PC-3 (cell line): ENCODE measurements around the gene SLC25A31. TPM values are rescaled to one million over a fixed set of nuclear protein-coding genes. Genes with fewer than 3 reads are reported as not detected.

Experiments used
- ATAC-seq: fragments of 200-7000 bp; cut with Tn5 transposase; 2 replicates; pipeline ENCODE4 v1.9.1; 2020; ENCODE audit warnings: mild to moderate bottlenecking, moderate library complexity
- BruUV-seq: library from RNA; stranded (reverse); fragments of 400-500 nt; replicated peaks from 2 replicates; lab custom pipeline; 2021; lab: Mats Ljungman, UMichigan
- CTCF ChIA-PET: fragments of 300-600 bp; sonication (Branson Sonifier 250); formaldehyde crosslinking; loops from one replicate; lab custom pipeline; 2022; ENCODE audit warnings: antibody characterized with exemption; lab: Charles Lee
- POLR2A ChIA-PET: fragments of 300-600 bp; sonication (Branson Sonifier 250); formaldehyde crosslinking; loops from one replicate; lab custom pipeline; 2022; ENCODE audit warnings: antibody characterized with exemption; ENCODE audit not compliant: unreplicated experiment; lab: Charles Lee
- DNase-seq: peaks from one replicate; pipeline ENCODE4 v3.0.0-alpha.2; 2015
- H2AFZ ChIP-seq: fragments of 300-600 bp; sonication (generic); 2 replicates; pipeline ENCODE4 v1.6.0; 2016; ENCODE audit warnings: antibody characterized with exemption, low read length
- H3F3A ChIP-seq: fragments of 300-600 bp; sonication (generic); one replicate; pipeline ENCODE4 v1.6.0; 2017; ENCODE audit warnings: antibody characterized with exemption, low read length, control low read depth, mild to moderate bottlenecking; ENCODE audit not compliant: unreplicated experiment
- H3K27ac ChIP-seq: fragments of 300-600 bp; sonication (generic); 2 replicates; pipeline ENCODE4 v1.5.1; 2016; ENCODE audit warnings: mild to moderate bottlenecking, low read length
- H3K27me3 ChIP-seq: fragments of 300-600 bp; sonication (generic); 2 replicates; pipeline ENCODE4 v1.6.1; 2016; ENCODE audit warnings: low read length, mixed read lengths
- H3K36me3 ChIP-seq: fragments of 300-600 bp; sonication (generic); 2 replicates; pipeline ENCODE4 v1.6.1; 2016; ENCODE audit warnings: low read depth, mixed run types, low read length, mixed read lengths
- H3K4me1 ChIP-seq: fragments of 300-600 bp; sonication (generic); 2 replicates; pipeline ENCODE4 v1.5.1; 2016; ENCODE audit warnings: low read length; ENCODE audit not compliant: insufficient read depth
- H3K4me2 ChIP-seq: fragments of 300-600 bp; sonication (generic); 2 replicates; pipeline ENCODE4 v1.6.0; 2016; ENCODE audit warnings: low read length
- H3K4me3 ChIP-seq: fragments of 300-600 bp; sonication (generic); 2 replicates; pipeline ENCODE4 v1.5.1; 2016; ENCODE audit warnings: mild to moderate bottlenecking, low read length, mixed read lengths
- H3K79me2 ChIP-seq: fragments of 300-600 bp; sonication (generic); 2 replicates; pipeline ENCODE4 v1.6.1; 2017; ENCODE audit warnings: low read length, mixed read lengths
- H3K9ac ChIP-seq: fragments of 300-600 bp; sonication (generic); 2 replicates; pipeline ENCODE4 v1.6.0; 2016; ENCODE audit warnings: mild to moderate bottlenecking, low read length
- H3K9me2 ChIP-seq: fragments of 300-600 bp; sonication (generic); replicated peaks from 2 replicates; pipeline ENCODE4 v1.6.1; 2016; ENCODE audit warnings: mixed run types, low read length, mixed read lengths
- H3K9me3 ChIP-seq: fragments of 300-600 bp; sonication (generic); 2 replicates; pipeline ENCODE4 v1.6.1; 2016; ENCODE audit warnings: low read length, mixed read lengths
- H4K20me1 ChIP-seq: fragments of 300-600 bp; sonication (generic); 2 replicates; pipeline ENCODE4 v1.6.1; 2016; ENCODE audit warnings: low read length, mixed read lengths
- EZH2 ChIP-seq: fragments of 300-600 bp; sonication (generic); IDR thresholded peaks from one replicate; pipeline ENCODE4 v1.6.1; 2017; ENCODE audit warnings: antibody characterized with exemption, mild to moderate bottlenecking, low read length; ENCODE audit not compliant: unreplicated experiment
- EZH2phosphoT487 ChIP-seq: fragments of 300-600 bp; sonication (generic); IDR thresholded peaks from 2 replicates; pipeline ENCODE4 v1.6.1; 2018; ENCODE audit warnings: mild to moderate bottlenecking, antibody characterized with exemption, low read length, borderline replicate concordance
- intact Hi-C: fragments of 100-400 bp; cut with micrococcal nuclease; formaldehyde crosslinking; loops from 2 replicates; pipeline ENCODE4 v1.9.0; 2023
- total RNA-seq: library from RNA; depleted of rRNA; stranded (reverse); fragments of >200 nt; gene quantifications from 2 replicates; pipeline ENCODE4 v1.2.3, GENCODE V29; 2014
- TF ChIP-seq, protein P1 (sequence below): fragments of 300-600 bp; sonication (generic); conservative IDR thresholded peaks from 2 replicates; pipeline ENCODE4 v1.5.1; 2017; ENCODE audit warnings: antibody characterized with exemption, low read depth, mild to moderate bottlenecking, low read length

SLC25A31 gene
- total RNA-seq, 1 experiment from 2014 or later: not detected

DNA sequence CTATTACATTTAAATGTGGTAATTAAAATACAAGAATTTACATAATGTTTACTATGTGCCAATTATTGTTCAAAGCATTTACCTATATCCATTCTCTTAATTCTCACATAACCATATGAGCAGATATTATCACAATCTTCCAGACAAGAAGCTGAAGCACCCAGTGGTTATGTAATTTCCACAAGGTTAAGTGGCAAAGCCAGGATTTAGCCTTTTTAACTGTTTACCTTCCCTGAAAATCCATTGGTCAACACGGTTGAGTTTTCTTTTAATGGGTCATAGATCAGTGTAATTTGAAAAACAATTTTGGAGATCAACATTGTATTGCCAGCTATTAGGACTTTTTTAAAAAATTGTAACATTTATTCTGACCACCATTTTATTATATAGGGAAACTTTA is 63.3 kb downstream of the SLC25A31 start:
- intact Hi-C loops: no loop called here
- Histone ChIP-seq H3F3A (no peaks in the 10 kb centered on the region), H3K9me2 (no peaks in the 10 kb centered on the region), H3K79me2 (0 out of 2 replicates have a peak, but pooled peaks cover 6% of the 10 kb centered on the region), H4K20me1 (no peaks in the 10 kb centered on the region), H3K36me3 (no peaks in the 10 kb centered on the region), H2AFZ (no peak overlapping the region), H3K9ac (no peak overlapping the region), H3K4me2 (no peak overlapping the region), H3K4me3 (no peak overlapping the region), H3K27me3 (no peaks in the 10 kb centered on the region), H3K4me1 (no peaks in the 10 kb centered on the region), H3K9me3 (no peaks in the 10 kb centered on the region), H3K27ac (no peak overlapping the region)
- ATAC-seq: no peak
- ChIA-PET CTCF (no interaction called here), POLR2A (no interaction called here)
- TF ChIP-seq, protein P1, sequence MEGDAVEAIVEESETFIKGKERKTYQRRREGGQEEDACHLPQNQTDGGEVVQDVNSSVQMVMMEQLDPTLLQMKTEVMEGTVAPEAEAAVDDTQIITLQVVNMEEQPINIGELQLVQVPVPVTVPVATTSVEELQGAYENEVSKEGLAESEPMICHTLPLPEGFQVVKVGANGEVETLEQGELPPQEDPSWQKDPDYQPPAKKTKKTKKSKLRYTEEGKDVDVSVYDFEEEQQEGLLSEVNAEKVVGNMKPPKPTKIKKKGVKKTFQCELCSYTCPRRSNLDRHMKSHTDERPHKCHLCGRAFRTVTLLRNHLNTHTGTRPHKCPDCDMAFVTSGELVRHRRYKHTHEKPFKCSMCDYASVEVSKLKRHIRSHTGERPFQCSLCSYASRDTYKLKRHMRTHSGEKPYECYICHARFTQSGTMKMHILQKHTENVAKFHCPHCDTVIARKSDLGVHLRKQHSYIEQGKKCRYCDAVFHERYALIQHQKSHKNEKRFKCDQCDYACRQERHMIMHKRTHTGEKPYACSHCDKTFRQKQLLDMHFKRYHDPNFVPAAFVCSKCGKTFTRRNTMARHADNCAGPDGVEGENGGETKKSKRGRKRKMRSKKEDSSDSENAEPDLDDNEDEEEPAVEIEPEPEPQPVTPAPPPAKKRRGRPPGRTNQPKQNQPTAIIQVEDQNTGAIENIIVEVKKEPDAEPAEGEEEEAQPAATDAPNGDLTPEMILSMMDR: no peak
- TF ChIP-seq EZH2phosphoT487 (no peak), EZH2 (no peak)
- DNase-seq: no peak
- BruUV-seq: no TSS peak

DNA sequence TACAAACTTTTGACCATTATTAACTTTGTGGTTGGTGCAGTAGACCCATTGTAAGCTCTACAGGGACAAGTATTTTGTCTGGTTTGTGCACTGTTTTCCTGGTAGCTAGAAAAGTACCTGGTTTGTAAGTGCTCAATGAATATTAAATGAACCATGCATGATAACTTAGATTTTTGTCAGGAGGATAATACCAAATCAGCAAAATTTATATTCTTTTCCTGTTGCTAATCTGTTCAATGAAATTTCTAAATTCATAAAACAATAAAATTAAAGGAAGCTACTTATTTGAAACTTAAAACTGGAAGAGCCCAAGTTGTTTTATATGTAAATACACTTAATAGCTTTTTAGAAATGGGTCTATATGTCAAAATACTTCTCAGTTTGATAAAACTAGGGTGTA is 69.5 kb downstream of the SLC25A31 start:
- H3K27ac ChIP-seq: no peak overlapping the region
- H3K9me2 ChIP-seq: no peaks in the 10 kb centered on the region
- H3K79me2 ChIP-seq: no peaks in the 10 kb centered on the region
- TF ChIP-seq, protein P1: no peak
- TF ChIP-seq EZH2 (no peak), EZH2phosphoT487 (no peak)
- no peaks in the 10 kb centered on the region for H3K9me3 ChIP-seq
- no peaks in the 10 kb centered on the region for H3K4me1 ChIP-seq
- DNase-seq (no peak), ATAC-seq (no peak)
- H3K9ac ChIP-seq: no peak overlapping the region
- ChIA-PET POLR2A (no interaction called here), CTCF (no interaction called here)
- BruUV-seq: no TSS peak
- intact Hi-C loops: no loop called here
- H3K4me2 ChIP-seq: no peak overlapping the region
- H3K36me3 ChIP-seq: no peaks in the 10 kb centered on the region; the same call in 1 of the 2 replicates
- H3K4me3 ChIP-seq: no peak overlapping the region
- H2AFZ ChIP-seq: no peak overlapping the region
- no peaks in the 10 kb centered on the region for H4K20me1 ChIP-seq
- no peaks in the 10 kb centered on the region for H3K27me3 ChIP-seq
- no peaks in the 10 kb centered on the region for H3F3A ChIP-seq

DNA sequence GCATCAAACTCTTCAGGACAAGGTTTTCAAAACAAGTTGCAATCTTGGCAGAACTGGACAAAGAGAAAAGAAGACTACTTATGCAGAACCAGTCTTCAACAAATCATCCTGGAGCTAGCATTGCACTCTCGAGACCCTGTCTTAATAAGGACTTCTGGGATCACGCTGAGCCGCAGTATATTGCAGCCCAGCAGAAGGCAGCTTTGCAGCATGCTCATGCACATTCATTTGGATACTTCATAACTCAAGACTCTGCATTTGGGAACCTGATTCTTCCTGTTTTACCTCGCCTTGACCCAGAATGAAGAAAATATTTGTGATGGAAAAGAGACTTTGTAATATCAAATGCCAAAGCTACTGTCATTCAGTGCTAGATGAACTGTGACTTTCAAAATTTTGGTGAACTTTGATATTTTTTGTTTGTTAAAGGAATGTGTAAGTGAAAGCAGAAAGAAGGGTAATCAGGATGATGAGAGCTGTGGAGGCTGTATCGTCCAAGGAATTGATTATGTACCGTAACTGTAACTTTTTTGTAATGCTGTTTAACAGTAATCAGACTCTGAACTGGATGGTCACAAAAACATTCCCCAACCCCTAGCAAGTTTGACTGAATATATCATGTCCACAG is 79.1 kb downstream of the SLC25A31 start:
- ChIA-PET CTCF (no interaction called here), POLR2A (no interaction called here)
- Histone ChIP-seq H4K20me1 (no peaks in the 10 kb centered on the region), H3K27me3 (no peaks in the 10 kb centered on the region), H3K4me2 (no peak overlapping the region), H2AFZ (no peak overlapping the region), H3K4me1 (no peaks in the 10 kb centered on the region), H3K4me3 (no peak overlapping the region), H3K36me3 (no peaks in the 10 kb centered on the region), H3K79me2 (no peaks in the 10 kb centered on the region), H3K27ac (no peak overlapping the region), H3K9ac (no peak overlapping the region), H3K9me2 (no peaks in the 10 kb centered on the region), H3K9me3 (no peaks in the 10 kb centered on the region), H3F3A (no peaks in the 10 kb centered on the region)
- ATAC-seq (no peak), DNase-seq (no peak)
- TF ChIP-seq, protein P1: no peak
- TF ChIP-seq EZH2phosphoT487 (no peak), EZH2 (no peak)
- BruUV-seq: no TSS peak
- intact Hi-C loops: no loop called here
